Left lung (tissue), 10 donors: ENCODE results near the gene GNPTG. TPM values are rescaled to one million over a fixed set of nuclear protein-coding genes. Genes with fewer than 3 reads are reported as not detected.
A peak's percentile ranks its signal among the peaks of the same experiment; 100 is the strongest.

ENCODE experiments used
- ATAC-seq: fragments of 200-7000 bp; cut with Tn5 transposase; one replicate; pipeline ENCODE4 v1.9.1; 2020; ENCODE audit warnings: moderate library complexity
- DNase-seq, 4 donors: peaks; one replicate each; pipeline ENCODE4 v3.0.0-alpha.2; 2013 to 2020
- H3K27ac ChIP-seq, 2 donors: fragments of 200-600 bp; sonication (generic) in 1 of 2; one replicate each; pipeline versions ENCODE4 v1.5.0 to v1.8.0; 2020 to 2021
- H3K27me3 ChIP-seq, 2 donors: fragments of 200-600 bp; sonication (generic) in 1 of 2; one replicate each; pipeline versions ENCODE4 v1.5.0 to v1.8.0; 2020 to 2021
- H3K36me3 ChIP-seq, 2 donors: fragments of 200-600 bp; sonication (generic) in 1 of 2; one replicate each; pipeline versions ENCODE4 v1.5.0 to v1.8.0; 2020 to 2021
- H3K4me1 ChIP-seq, 2 donors: fragments of 200-600 bp; one replicate each; pipeline ENCODE4 v1.8.0; 2021
- H3K4me3 ChIP-seq, 2 donors: fragments of 200-600 bp; sonication (generic) in 1 of 2; one replicate each; pipeline versions ENCODE4 v1.5.0 to v1.8.0; 2020 to 2021; ENCODE audit warnings: mild to moderate bottlenecking in 1 of 2
- H3K9me3 ChIP-seq, 2 donors: fragments of 200-600 bp; sonication (generic) in 1 of 2; one replicate each; pipeline versions ENCODE4 v1.5.0 to v1.8.0; 2020 to 2021
- CTCF ChIP-seq, 2 donors: fragments of 200-600 bp; sonication (generic) in 1 of 2; IDR thresholded peaks; one replicate each; pipeline versions ENCODE4 v1.5.0 to v1.8.0; 2021; ENCODE audit warnings: antibody characterized with exemption in 2 of 2
- intact Hi-C, 2 donors: fragments of 100-400 bp; cut with DNase I; formaldehyde crosslinking; loops; one replicate each; pipeline versions ENCODE4 v1.11.2 to v1.14.2; 2022
- polyA plus RNA-seq, 6 donors: library from polyadenylated mRNA; unstranded; fragments of 120-200 nt; gene quantifications; one replicate each; pipeline ENCODE4 v1.2.1, GENCODE V29; 2013; ENCODE audit not compliant: insufficient read length in 6 of 6
- total RNA-seq, 2 donors: library from RNA; stranded (reverse); fragmentation: NEBNext Ultra II Directional; extraction: Animal tissue kit (Norgen Biotek cat#: 25700); gene quantifications; one replicate each; pipeline ENCODE4 v1.2.1, GENCODE V29; 2021
- donor health status: DM: no; HTN: yes; CAD: no.
- donor health status: DM: no; HTN: no; CAD: no.

Gene GNPTG
- total and polyA plus RNA-seq, 8 donors = 32.0 to 97.4 (median 49.4) TPM

- DNase-seq = no peak
- TF ChIP-seq CTCF (IDR thresholded peaks at IDR 0.05) = no peak
- H3K4me1 ChIP-seq = peaks cover 6 to 19% of the 10 kb centered on the region in 2 donors
- intact Hi-C loops = no loop called here
- no peaks in the 10 kb centered on the region for H3K9me3 ChIP-seq
- H3K4me3 ChIP-seq = no peak overlapping the region
- ATAC-seq = no peak
- no peak overlapping the region for H3K27ac ChIP-seq
- H3K36me3 ChIP-seq = peaks cover 0 to 41% of the 10 kb centered on the region in 2 donors
- H3K27me3 ChIP-seq = no peaks in the 10 kb centered on the region
Observed at GRCh38 chr16:1374418-1375297, 22.9 kb downstream of the GNPTG start.

GRCh38 chr16:1375298-1375640 is 23.5 kb downstream of the GNPTG start:
- Histone ChIP-seq H3K4me1 (peaks cover 6 to 25% of the 10 kb centered on the region in 2 donors), H3K27me3 (no peaks in the 10 kb centered on the region), H3K36me3 (peaks cover 0 to 36% of the 10 kb centered on the region in 2 donors), H3K9me3 (no peaks in the 10 kb centered on the region), H3K4me3 (no peak overlapping the region), H3K27ac (no peak overlapping the region)
- TF ChIP-seq CTCF (IDR thresholded peaks at IDR 0.05) = no peak
- ATAC-seq (no peak), DNase-seq (no peak)
- intact Hi-C loops = no loop called here

- no peak overlapping the region for H3K27ac ChIP-seq
- intact Hi-C loops = no loop called here
- H3K9me3 ChIP-seq = no peaks in the 10 kb centered on the region
- H3K4me3 ChIP-seq = no peak overlapping the region
- DNase-seq (peak in 1 of 4 donors; percentile 54), ATAC-seq (no peak)
- H3K36me3 ChIP-seq = peaks cover 0 to 30% of the 10 kb centered on the region in 2 donors
- H3K27me3 ChIP-seq = no peaks in the 10 kb centered on the region
- TF ChIP-seq CTCF (IDR thresholded peaks at IDR 0.05) = no peak
- H3K4me1 ChIP-seq = peaks cover 6 to 25% of the 10 kb centered on the region in 2 donors
Observed at GRCh38 chr16:1375741-1376410, 24.1 kb downstream of the GNPTG start.

GRCh38 chr16:1377406-1378010 is 25.8 kb downstream of the GNPTG start:
- DNase-seq = peak in 1 of 4 donors; percentile 67
- intact Hi-C loops = no loop called here
- Histone ChIP-seq H3K4me3 (no peak overlapping the region), H3K27me3 (no peaks in the 10 kb centered on the region), H3K9me3 (no peaks in the 10 kb centered on the region), H3K36me3 (peaks cover 0 to 29% of the 10 kb centered on the region in 2 donors), H3K4me1 (peaks cover 6 to 25% of the 10 kb centered on the region in 2 donors), H3K27ac (no peak overlapping the region)
- no peak for TF ChIP-seq CTCF (IDR thresholded peaks at IDR 0.05)
- no peak for ATAC-seq
